Neural cell (in vitro differentiated cells): ENCODE results near the gene UQCRFS1. TPM values are rescaled to one million over a fixed set of nuclear protein-coding genes. Genes with fewer than 3 reads are reported as not detected.

Source experiments
- H2AFZ ChIP-seq: fragments of 200-600, 300-800 bp; sonication (generic), shearing (Covaris generic); 2 replicates; pipeline ENCODE4 v1.6.0; 2014; ENCODE audit warnings: low read depth, mild to moderate bottlenecking, antibody characterized with exemption, low read length, moderate library complexity
- H3F3A ChIP-seq: fragments of 200-600 bp; shearing (Covaris generic); 2 replicates; pipeline ENCODE4 v1.6.1; 2016; ENCODE audit warnings: mild to moderate bottlenecking, moderate library complexity, mixed read lengths, antibody characterized with exemption, low read length; ENCODE audit not compliant: insufficient read depth, poor library complexity, severe bottlenecking
- H3K27ac ChIP-seq: fragments of 200-600, 300-800 bp; sonication (generic), shearing (Covaris generic); 2 replicates; pipeline ENCODE4 v1.5.1; 2014; ENCODE audit warnings: mild to moderate bottlenecking, low read length, moderate library complexity
- H3K27me3 ChIP-seq: fragments of 300-800, 200-600 bp; sonication (generic), shearing (Covaris generic); 2 replicates; pipeline ENCODE4 v1.6.0; 2014; ENCODE audit warnings: mild to moderate bottlenecking, low read depth, low read length, moderate library complexity; ENCODE audit not compliant: insufficient read depth
- H3K36me3 ChIP-seq: fragments of 300-800, 200-600 bp; sonication (generic), shearing (Covaris generic); 2 replicates; pipeline ENCODE4 v1.5.1; 2014; ENCODE audit warnings: mild to moderate bottlenecking, antibody characterized with exemption, low read length, moderate library complexity; ENCODE audit not compliant: insufficient read depth
- H3K4me2 ChIP-seq: fragments of 300-800, 200-600 bp; sonication (generic), shearing (Covaris generic); 2 replicates; pipeline ENCODE4 v1.6.0; 2014; ENCODE audit warnings: mild to moderate bottlenecking, low read length
- H3K4me3 ChIP-seq: fragments of 300-800, 200-600 bp; sonication (generic), shearing (Covaris generic); 2 replicates; pipeline ENCODE4 v1.5.1; 2014; ENCODE audit warnings: mild to moderate bottlenecking, low read length, moderate library complexity
- H3K79me2 ChIP-seq: fragments of 200-600 bp; shearing (Covaris generic); replicated peaks from 2 replicates; pipeline ENCODE4 v1.6.0; 2014; ENCODE audit warnings: mild to moderate bottlenecking, low read length, moderate library complexity; ENCODE audit not compliant: insufficient read depth
- H3K9ac ChIP-seq: fragments of 300-800, 200-600 bp; sonication (generic), shearing (Covaris generic); 2 replicates; pipeline ENCODE4 v1.6.1; 2016; ENCODE audit warnings: mild to moderate bottlenecking, low read length, mixed read lengths
- H3K9me2 ChIP-seq: fragments of 200-600 bp; shearing (Covaris generic); 2 replicates; pipeline ENCODE4 v1.6.1; 2016; ENCODE audit warnings: mild to moderate bottlenecking, low read length, mixed read lengths; ENCODE audit not compliant: insufficient read depth
- H3K9me3 ChIP-seq: fragments of 200-600, 300-800 bp; sonication (generic), shearing (Covaris generic); 2 replicates; pipeline ENCODE4 v1.6.1; 2016; ENCODE audit warnings: mild to moderate bottlenecking, mixed run types, low read length, moderate library complexity, mixed read lengths
- H4K20me1 ChIP-seq: fragments of 200-600 bp; shearing (Covaris generic); 2 replicates; pipeline ENCODE4 v1.6.1; 2016; ENCODE audit warnings: mild to moderate bottlenecking, mixed run types; ENCODE audit not compliant: insufficient read depth
- EP300 ChIP-seq: fragments of 450-650 bp; conservative IDR thresholded peaks from 2 replicates; pipeline ENCODE4 v1.6.1; 2014; ENCODE audit warnings: antibody characterized with exemption, mild to moderate bottlenecking, moderate library complexity; ENCODE audit not compliant: poor library complexity, severe bottlenecking
- EZH2 ChIP-seq: fragments of 200-600, 300-800 bp; shearing (Covaris generic), sonication (generic); IDR thresholded peaks from 2 replicates; pipeline ENCODE4 v1.6.1; 2014; ENCODE audit warnings: antibody characterized with exemption, low read length, borderline replicate concordance, mild to moderate bottlenecking; ENCODE audit not compliant: insufficient read depth, poor library complexity, severe bottlenecking
- MXI1 ChIP-seq: fragments of 450-650 bp; conservative IDR thresholded peaks from 2 replicates; pipeline ENCODE4 v1.6.1; 2014; ENCODE audit warnings: antibody characterized with exemption, mild to moderate bottlenecking; ENCODE audit not compliant: poor library complexity, severe bottlenecking
- POLR2AphosphoS5 ChIP-seq: IDR thresholded peaks from 2 replicates; pipeline ENCODE4 v1.6.1; 2012
- RAD21 ChIP-seq: fragments of 450-650 bp; conservative IDR thresholded peaks from 2 replicates; pipeline ENCODE4 v1.6.1; 2014; ENCODE audit warnings: antibody characterized with exemption, mild to moderate bottlenecking, moderate library complexity
- SMC3 ChIP-seq: fragments of 450-650 bp; conservative IDR thresholded peaks from 2 replicates; pipeline ENCODE4 v1.6.1; 2014; ENCODE audit warnings: antibody characterized with exemption, mild to moderate bottlenecking, moderate library complexity; ENCODE audit not compliant: poor library complexity
- TAF1 ChIP-seq: IDR thresholded peaks from 2 replicates; pipeline ENCODE4 v1.6.1; 2012; ENCODE audit warnings: low read depth
- polyA plus RNA-seq: library from polyadenylated mRNA; depleted of rRNA; stranded (reverse); fragments of >200 nt; gene quantifications from 2 replicates; pipeline ENCODE4 v1.2.3, GENCODE V29; 2014
- TF ChIP-seq, protein P1 (sequence below): fragments of 450-650 bp; IDR thresholded peaks from 2 replicates; pipeline ENCODE4 v1.5.1; 2014; ENCODE audit warnings: antibody characterized with exemption, mild to moderate bottlenecking, moderate library complexity; ENCODE audit not compliant: poor library complexity, severe bottlenecking
- TF ChIP-seq, protein P2 (sequence below): IDR thresholded peaks from 2 replicates; pipeline ENCODE4 v1.6.1; 2012; ENCODE audit warnings: borderline replicate concordance

The UQCRFS1 gene
- polyA plus RNA-seq, 1 donor from 2014 or later, result 55.2 TPM

DNA sequence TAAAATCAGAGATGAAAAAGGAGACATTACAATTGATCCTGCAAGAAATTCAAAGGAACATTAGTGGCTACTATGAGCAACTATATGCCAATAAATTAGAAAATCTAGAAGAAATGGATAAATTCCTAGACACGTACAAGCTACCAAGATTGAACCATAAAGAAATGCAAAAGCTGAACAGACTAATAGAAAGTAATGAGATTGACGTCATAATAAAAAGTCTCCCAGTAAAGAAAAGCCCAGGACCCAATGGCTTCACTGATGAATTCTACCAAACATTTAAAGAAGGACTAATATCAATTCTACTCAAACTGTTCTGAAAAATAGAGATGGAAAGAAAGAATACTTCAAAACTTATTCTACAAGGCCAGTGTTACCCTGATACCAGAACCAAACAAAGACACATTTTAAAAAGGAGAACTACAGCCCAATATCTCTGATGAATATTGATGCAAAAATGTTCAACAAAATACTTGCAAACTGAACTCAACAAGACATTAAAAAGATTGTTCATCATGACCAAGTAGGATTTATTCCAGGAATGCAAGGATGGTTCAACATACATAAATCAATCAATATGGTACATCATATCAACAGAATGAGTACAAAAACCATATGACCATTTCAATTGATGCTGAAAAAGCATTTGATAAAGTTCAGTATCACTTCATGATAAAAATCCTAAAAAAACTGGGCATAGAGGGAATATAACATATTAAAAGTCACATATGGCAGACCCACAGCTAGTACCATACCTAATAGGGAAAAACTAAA is 35.8 kb downstream of the UQCRFS1 start:
- Histone ChIP-seq H3K79me2 (no peaks in the 10 kb centered on the region), H3K9me3 (no peaks in the 10 kb centered on the region), H3K27me3 (no peaks in the 10 kb centered on the region), H3K27ac (no peak overlapping the region), H3K4me2 (no peak overlapping the region), H3K9ac (no peak overlapping the region), H4K20me1 (no peaks in the 10 kb centered on the region), H3K36me3 (no peaks in the 10 kb centered on the region), H3F3A (no peaks in the 10 kb centered on the region), H3K4me3 (no peak overlapping the region), H3K9me2 (no peaks in the 10 kb centered on the region), H2AFZ (no peak overlapping the region)
- TF ChIP-seq, protein P1, sequence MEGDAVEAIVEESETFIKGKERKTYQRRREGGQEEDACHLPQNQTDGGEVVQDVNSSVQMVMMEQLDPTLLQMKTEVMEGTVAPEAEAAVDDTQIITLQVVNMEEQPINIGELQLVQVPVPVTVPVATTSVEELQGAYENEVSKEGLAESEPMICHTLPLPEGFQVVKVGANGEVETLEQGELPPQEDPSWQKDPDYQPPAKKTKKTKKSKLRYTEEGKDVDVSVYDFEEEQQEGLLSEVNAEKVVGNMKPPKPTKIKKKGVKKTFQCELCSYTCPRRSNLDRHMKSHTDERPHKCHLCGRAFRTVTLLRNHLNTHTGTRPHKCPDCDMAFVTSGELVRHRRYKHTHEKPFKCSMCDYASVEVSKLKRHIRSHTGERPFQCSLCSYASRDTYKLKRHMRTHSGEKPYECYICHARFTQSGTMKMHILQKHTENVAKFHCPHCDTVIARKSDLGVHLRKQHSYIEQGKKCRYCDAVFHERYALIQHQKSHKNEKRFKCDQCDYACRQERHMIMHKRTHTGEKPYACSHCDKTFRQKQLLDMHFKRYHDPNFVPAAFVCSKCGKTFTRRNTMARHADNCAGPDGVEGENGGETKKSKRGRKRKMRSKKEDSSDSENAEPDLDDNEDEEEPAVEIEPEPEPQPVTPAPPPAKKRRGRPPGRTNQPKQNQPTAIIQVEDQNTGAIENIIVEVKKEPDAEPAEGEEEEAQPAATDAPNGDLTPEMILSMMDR, result no peak
- TF ChIP-seq TAF1 (no peak), MXI1 (no peak), EZH2 (no peak), EP300 (no peak), RAD21 (no peak), SMC3 (no peak), POLR2AphosphoS5 (no peak)
- TF ChIP-seq, protein P2, sequence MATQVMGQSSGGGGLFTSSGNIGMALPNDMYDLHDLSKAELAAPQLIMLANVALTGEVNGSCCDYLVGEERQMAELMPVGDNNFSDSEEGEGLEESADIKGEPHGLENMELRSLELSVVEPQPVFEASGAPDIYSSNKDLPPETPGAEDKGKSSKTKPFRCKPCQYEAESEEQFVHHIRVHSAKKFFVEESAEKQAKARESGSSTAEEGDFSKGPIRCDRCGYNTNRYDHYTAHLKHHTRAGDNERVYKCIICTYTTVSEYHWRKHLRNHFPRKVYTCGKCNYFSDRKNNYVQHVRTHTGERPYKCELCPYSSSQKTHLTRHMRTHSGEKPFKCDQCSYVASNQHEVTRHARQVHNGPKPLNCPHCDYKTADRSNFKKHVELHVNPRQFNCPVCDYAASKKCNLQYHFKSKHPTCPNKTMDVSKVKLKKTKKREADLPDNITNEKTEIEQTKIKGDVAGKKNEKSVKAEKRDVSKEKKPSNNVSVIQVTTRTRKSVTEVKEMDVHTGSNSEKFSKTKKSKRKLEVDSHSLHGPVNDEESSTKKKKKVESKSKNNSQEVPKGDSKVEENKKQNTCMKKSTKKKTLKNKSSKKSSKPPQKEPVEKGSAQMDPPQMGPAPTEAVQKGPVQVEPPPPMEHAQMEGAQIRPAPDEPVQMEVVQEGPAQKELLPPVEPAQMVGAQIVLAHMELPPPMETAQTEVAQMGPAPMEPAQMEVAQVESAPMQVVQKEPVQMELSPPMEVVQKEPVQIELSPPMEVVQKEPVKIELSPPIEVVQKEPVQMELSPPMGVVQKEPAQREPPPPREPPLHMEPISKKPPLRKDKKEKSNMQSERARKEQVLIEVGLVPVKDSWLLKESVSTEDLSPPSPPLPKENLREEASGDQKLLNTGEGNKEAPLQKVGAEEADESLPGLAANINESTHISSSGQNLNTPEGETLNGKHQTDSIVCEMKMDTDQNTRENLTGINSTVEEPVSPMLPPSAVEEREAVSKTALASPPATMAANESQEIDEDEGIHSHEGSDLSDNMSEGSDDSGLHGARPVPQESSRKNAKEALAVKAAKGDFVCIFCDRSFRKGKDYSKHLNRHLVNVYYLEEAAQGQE, result no peak

DNA sequence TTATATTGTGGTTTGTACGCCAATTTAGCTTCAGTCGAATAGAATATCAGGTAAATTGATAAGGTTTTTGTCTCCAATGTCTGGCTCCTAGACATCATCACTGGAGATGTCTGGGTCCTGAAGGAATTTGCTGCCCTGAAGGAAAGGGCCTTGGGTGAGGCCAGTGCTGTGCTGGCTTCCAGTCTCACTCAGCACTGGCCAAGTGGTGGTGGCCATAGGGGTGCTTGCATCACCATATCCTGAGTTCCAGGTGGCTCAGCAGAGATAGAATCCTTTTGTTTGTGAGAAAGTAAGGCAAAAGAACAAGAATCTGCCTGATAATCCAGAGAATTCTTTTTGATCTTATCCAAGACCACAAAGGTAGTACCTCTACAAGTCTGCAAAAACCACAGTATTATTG is 39.1 kb downstream of the UQCRFS1 start:
- Histone ChIP-seq H3K9me2 (no peaks in the 10 kb centered on the region), H3K4me3 (no peak overlapping the region), H3F3A (no peaks in the 10 kb centered on the region), H3K36me3 (no peaks in the 10 kb centered on the region), H3K27ac (no peak overlapping the region), H3K4me2 (no peak overlapping the region), H3K27me3 (no peaks in the 10 kb centered on the region), H2AFZ (no peak overlapping the region), H3K9ac (no peak overlapping the region), H3K79me2 (no peaks in the 10 kb centered on the region), H3K9me3 (no peaks in the 10 kb centered on the region), H4K20me1 (no peaks in the 10 kb centered on the region)
- TF ChIP-seq, protein P1, result no peak
- TF ChIP-seq, protein P2, result no peak
